HepG2 (cell line): Measurements from ENCODE around the gene FAF2. TPM values are rescaled to one million over a fixed set of nuclear protein-coding genes. Genes with fewer than 3 reads are reported as not detected.

Experiments
- AGO1 ChIP-seq: fragments of 200-400 bp; formaldehyde crosslinking; IDR thresholded peaks from 2 replicates; pipeline ENCODE4 v1.6.1; 2017; ENCODE audit warnings: mild to moderate bottlenecking, low read depth, low read length, moderate library complexity; ENCODE audit not compliant: poor library complexity, severe bottlenecking
- CBX2 ChIP-seq, 2 experiments: fragments of 200-600 bp in 1 of 2; sonication (generic); formaldehyde crosslinking in 1 of 2; IDR thresholded peaks; 2 replicates each; pipeline versions ENCODE4 v1.7.0 to v1.8.1; 2018 to 2022; ENCODE audit warnings: low read depth in 2 of 2, low read length in 1 of 2, mild to moderate bottlenecking in 1 of 2, missing genetic modification reagents in 1 of 2
- DR1 ChIP-seq: sonication (generic); formaldehyde crosslinking; IDR thresholded peaks from 2 replicates; pipeline ENCODE4 v1.8.0; 2021; ENCODE audit warnings: mild to moderate bottlenecking, missing genetic modification reagents, inconsistent platforms
- IRX3 ChIP-seq: sonication (generic); formaldehyde crosslinking; IDR thresholded peaks from 2 replicates; pipeline ENCODE4 v1.8.1; 2023; ENCODE audit warnings: mild to moderate bottlenecking, low read depth, missing genetic modification reagents, borderline replicate concordance
- KAT2B ChIP-seq: fragments of 150-350 bp; IDR thresholded peaks from 2 replicates; pipeline ENCODE4 v1.6.1; 2014; ENCODE audit warnings: low read depth, low read length, borderline replicate concordance
- MEIS1 ChIP-seq: sonication (generic); formaldehyde crosslinking; IDR thresholded peaks from 2 replicates; pipeline ENCODE4 v1.9.0; 2021; ENCODE audit warnings: mild to moderate bottlenecking, missing genetic modification reagents, moderate library complexity, borderline replicate concordance
- MIER3 ChIP-seq: IDR thresholded peaks from 2 replicates; pipeline ENCODE4 v1.6.1; 2016; ENCODE audit warnings: missing compliant biosample characterization, borderline replicate concordance
- NR2F6 ChIP-seq, 2 experiments: IDR thresholded peaks; 2 replicates each; pipeline ENCODE4 v1.6.1; 2016; ENCODE audit warnings: antibody characterized with exemption in 1 of 2, mild to moderate bottlenecking in 1 of 2
- PAXIP1 ChIP-seq: sonication (generic); formaldehyde crosslinking; conservative IDR thresholded peaks from 2 replicates; pipeline ENCODE4 v1.4.0; 2020; ENCODE audit warnings: mild to moderate bottlenecking, missing genetic modification reagents, moderate library complexity
- RBFOX2 ChIP-seq: fragments of 200-400 bp; formaldehyde crosslinking; IDR thresholded peaks from 2 replicates; pipeline ENCODE4 v1.6.1; 2017; ENCODE audit warnings: low read depth, mild to moderate bottlenecking, low read length
- REL ChIP-seq: sonication (generic); formaldehyde crosslinking; conservative IDR thresholded peaks from 2 replicates; pipeline ENCODE4 v1.8.0; 2022; ENCODE audit warnings: mild to moderate bottlenecking, missing genetic modification reagents, moderate library complexity
- RXRA ChIP-seq: sonication (generic); formaldehyde crosslinking; IDR thresholded peaks from 2 replicates; pipeline ENCODE4 v1.5.1; 2020; ENCODE audit warnings: missing genetic modification reagents
- YEATS4 ChIP-seq: sonication (generic); formaldehyde crosslinking; IDR thresholded peaks from 2 replicates; pipeline ENCODE4 v1.4.0; 2020; ENCODE audit warnings: missing genetic modification reagents, borderline replicate concordance
- ZNF20 ChIP-seq: sonication (generic); formaldehyde crosslinking; IDR thresholded peaks from 2 replicates; pipeline ENCODE4 v1.4.0; 2020; ENCODE audit warnings: mild to moderate bottlenecking, moderate library complexity, missing genetic modification reagents
- ZNF441 ChIP-seq: sonication (generic); formaldehyde crosslinking; IDR thresholded peaks from 2 replicates; pipeline ENCODE4 v1.7.0; 2021; ENCODE audit warnings: missing genetic modification reagents, borderline replicate concordance
- ZSCAN31 ChIP-seq: sonication (generic); formaldehyde crosslinking; IDR thresholded peaks from 2 replicates; pipeline ENCODE4 v1.5.0; 2020; ENCODE audit warnings: low read depth, mild to moderate bottlenecking, missing genetic modification reagents
- polyA plus RNA-seq, 8 experiments: library from polyadenylated mRNA; depleted of rRNA in 3 of 8; stranded (reverse) in 7 of 8; unstranded in 1 of 8; fragments of >200 nt; fragmentation: Illumina TruSeq in 4 of 8; extraction: Trizol in 4 of 8; gene quantifications; 2 replicates each; pipeline versions ENCODE4 v1.2.1 to v1.2.3, GENCODE V29; 2011 to 2016; ENCODE audit warnings: low read depth in 4 of 8, missing spikeins in 1 of 8, mixed read lengths in 1 of 8; ENCODE audit not compliant: insufficient read depth in 1 of 8
- total RNA-seq, 5 experiments: library from RNA; depleted of rRNA; stranded (reverse); fragments of >200 nt; fragmentation: Illumina TruSeq; extraction: Trizol; gene quantifications; 2 replicates each; pipeline ENCODE4 v1.2.3, GENCODE V29; 2016; ENCODE audit warnings: low read depth in 1 of 5
- TF ChIP-seq, protein P1 (sequence below): sonication (generic); formaldehyde crosslinking; IDR thresholded peaks from 2 replicates; pipeline ENCODE4 v1.4.0; 2020; ENCODE audit warnings: missing genetic modification reagents, mild to moderate bottlenecking, borderline replicate concordance
- TF ChIP-seq, protein P2 (sequence below): sonication (generic); formaldehyde crosslinking; IDR thresholded peaks from 2 replicates; pipeline ENCODE4 v1.4.0; 2020; ENCODE audit warnings: missing genetic modification reagents, mild to moderate bottlenecking, borderline replicate concordance
- TF ChIP-seq, protein P3 (sequence below): IDR thresholded peaks from 2 replicates; pipeline ENCODE4 v1.6.1; 2012; ENCODE audit warnings: low read depth, low read length, improper control_type of control experiment

The FAF2 gene
- total and polyA plus RNA-seq, 2 of the 13 experiments (the other 11 are each of a cell fraction or from before 2014, with no cell fraction given): 27.8 to 34.3 TPM

DNA sequence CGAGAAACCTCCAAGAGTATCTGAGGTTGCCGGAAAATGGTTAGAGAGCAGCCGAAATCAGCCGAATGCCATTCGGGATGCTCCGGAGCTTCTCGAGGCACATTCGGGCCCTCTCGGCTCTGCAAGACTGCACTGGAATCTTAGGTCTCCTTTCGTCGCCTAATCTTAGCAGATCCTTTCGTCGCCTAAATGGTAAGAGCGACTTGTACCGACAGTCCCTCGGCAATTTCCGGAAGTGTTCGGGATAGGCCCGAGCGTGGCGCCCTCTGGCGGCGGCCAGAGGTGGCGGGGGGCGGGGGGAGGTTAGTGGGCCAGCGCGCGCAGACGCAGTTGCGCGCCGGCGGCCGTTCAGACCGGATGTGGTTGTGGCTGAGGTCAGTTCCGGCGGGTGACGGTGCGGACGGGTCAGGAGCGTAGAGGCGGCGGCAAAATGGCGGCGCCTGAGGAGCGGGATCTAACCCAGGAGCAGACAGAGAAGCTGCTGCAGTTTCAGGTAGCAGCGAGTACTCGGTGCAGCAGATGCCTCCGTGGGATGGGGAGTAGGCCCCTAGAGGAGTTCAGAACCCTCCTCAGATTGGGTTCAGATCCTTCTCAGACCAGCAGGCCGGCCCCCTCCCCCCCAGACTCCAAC lies at the start of gene FAF2 (continued):
- TF ChIP-seq PAXIP1 (CRISPR knock-in tag) (peak; percentile 55; the same call in 1 of the 2 replicates), RXRA (CRISPR knock-in tag) (0 out of 2 replicates have a peak, but pooled peaks have one; percentile 9), ZSCAN31 (CRISPR knock-in tag) (0 out of 2 replicates have a peak, but pooled peaks have one; percentile 25), MIER3 (CRISPR knock-in tag) (peak; percentile 44; the same call in 1 of the 2 replicates), RBFOX2 (peak; percentile 87), DR1 (CRISPR knock-in tag) (peak; percentile 56; the same call in 1 of the 2 replicates), IRX3 (no peak), NR2F6 (IDR thresholded peaks at IDR 0.05) (0 out of 2 replicates have a peak, but pooled peaks have one; percentile 19), NR2F6 (CRISPR knock-in tag; IDR thresholded peaks at IDR 0.05) (no peak), YEATS4 (CRISPR knock-in tag) (peak; percentile 64), ZNF441 (CRISPR knock-in tag) (no peak), ZNF20 (no peak), REL (CRISPR knock-in tag) (0 out of 2 replicates have a peak, but pooled peaks have one; percentile 74), AGO1 (peak; percentile 49), CBX2 (IDR thresholded peaks at IDR 0.05; ENCODE audit: low read depth, low read length) (no peak), CBX2 (CRISPR knock-in tag; IDR thresholded peaks at IDR 0.05; ENCODE audit: low read depth) (no peak), KAT2B (no peak), MEIS1 (CRISPR knock-in tag) (peak; percentile 57)
- TF ChIP-seq, protein P1, sequence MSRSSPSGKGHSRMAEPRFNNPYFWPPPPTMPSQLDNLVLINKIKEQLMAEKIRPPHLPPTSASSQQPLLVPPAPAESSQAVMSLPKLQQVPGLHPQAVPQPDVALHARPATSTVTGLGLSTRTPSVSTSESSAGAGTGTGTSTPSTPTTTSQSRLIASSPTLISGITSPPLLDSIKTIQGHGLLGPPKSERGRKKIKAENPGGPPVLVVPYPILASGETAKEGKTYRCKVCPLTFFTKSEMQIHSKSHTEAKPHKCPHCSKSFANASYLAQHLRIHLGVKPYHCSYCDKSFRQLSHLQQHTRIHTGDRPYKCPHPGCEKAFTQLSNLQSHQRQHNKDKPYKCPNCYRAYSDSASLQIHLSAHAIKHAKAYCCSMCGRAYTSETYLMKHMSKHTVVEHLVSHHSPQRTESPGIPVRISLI: no peak
- TF ChIP-seq, protein P2, sequence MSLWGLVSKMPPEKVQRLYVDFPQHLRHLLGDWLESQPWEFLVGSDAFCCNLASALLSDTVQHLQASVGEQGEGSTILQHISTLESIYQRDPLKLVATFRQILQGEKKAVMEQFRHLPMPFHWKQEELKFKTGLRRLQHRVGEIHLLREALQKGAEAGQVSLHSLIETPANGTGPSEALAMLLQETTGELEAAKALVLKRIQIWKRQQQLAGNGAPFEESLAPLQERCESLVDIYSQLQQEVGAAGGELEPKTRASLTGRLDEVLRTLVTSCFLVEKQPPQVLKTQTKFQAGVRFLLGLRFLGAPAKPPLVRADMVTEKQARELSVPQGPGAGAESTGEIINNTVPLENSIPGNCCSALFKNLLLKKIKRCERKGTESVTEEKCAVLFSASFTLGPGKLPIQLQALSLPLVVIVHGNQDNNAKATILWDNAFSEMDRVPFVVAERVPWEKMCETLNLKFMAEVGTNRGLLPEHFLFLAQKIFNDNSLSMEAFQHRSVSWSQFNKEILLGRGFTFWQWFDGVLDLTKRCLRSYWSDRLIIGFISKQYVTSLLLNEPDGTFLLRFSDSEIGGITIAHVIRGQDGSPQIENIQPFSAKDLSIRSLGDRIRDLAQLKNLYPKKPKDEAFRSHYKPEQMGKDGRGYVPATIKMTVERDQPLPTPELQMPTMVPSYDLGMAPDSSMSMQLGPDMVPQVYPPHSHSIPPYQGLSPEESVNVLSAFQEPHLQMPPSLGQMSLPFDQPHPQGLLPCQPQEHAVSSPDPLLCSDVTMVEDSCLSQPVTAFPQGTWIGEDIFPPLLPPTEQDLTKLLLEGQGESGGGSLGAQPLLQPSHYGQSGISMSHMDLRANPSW: no peak
- TF ChIP-seq, protein P3, sequence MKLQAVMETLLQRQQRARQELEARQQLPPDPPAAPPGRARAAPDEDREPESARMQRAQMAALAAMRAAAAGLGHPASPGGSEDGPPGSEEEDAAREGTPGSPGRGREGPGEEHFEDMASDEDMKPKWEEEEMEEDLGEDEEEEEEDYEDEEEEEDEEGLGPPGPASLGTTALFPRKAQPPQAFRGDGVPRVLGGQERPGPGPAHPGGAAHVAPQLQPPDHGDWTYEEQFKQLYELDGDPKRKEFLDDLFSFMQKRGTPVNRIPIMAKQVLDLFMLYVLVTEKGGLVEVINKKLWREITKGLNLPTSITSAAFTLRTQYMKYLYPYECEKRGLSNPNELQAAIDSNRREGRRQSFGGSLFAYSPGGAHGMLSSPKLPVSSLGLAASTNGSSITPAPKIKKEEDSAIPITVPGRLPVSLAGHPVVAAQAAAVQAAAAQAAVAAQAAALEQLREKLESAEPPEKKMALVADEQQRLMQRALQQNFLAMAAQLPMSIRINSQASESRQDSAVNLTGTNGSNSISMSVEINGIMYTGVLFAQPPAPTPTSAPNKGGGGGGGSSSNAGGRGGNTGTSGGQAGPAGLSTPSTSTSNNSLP: no peak
